Inferior parietal cortex (tissue), 1 donor: ENCODE data around the gene ATP6V0E2.

Experiments used
- DNase-seq: peaks from one replicate; pipeline ENCODE4 v3.0.0-alpha.2; 2016; ENCODE audit errors: extremely low spot score

Gene ATP6V0E2

DNA sequence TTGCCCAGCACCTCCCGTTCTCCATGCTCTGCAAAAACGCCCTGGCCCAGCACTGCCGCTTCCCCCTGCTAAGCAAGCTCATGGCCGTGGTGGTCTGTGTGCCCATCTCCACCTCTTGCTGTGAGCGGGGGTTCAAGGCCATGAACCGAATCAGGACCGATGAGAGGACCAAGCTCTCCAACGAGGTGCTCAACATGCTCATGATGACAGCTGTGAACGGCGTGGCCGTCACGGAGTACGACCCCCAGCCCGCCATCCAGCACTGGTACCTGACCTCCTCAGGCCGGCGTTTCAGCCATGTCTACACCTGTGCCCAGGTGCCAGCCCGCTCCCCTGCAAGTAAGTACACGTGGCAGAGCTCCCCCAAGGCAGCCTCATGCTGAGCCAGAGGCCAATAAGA is 11.6 kb upstream of the ATP6V0E2 start:
- DNase-seq, result no peak

DNA sequence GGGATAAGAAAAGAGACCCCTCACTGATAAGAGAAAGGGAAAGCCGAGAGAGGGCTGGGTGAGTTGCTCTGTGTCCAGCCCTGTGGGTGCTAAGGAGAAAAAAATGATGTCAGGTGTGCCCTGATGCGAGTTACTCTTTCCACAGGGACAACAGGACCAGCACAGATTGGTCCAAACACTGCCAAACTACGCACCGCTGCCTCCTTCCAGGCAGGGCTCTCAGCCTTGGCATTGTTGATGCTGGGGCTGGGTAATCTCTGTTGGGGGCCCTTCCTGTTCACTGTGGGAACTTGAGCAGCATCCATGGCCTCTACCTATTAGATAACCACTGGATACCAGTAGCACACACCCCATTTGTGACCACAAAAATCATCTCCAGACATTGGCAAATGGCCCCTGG is 10.3 kb upstream of the ATP6V0E2 start:
- DNase-seq, result no peak

DNA sequence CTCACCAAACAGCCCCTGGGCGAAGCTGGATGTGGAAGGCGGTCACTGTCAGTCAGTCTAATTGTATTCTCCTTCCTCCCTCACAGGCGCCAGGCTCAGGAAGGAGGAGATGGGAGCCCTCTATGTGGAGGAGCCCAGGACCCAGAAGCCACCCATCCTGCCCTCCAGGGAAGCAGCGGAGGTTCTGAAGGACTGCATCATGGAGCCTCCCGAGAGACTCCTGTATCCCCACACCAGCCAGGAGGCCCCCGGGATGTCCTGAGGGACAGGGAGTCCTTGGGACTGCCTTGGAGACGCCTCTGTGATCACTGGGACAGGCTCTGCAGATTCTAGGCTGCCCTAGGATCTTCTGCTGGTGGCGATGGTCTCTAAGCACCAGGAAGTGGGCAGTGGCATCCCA is 9.7 kb upstream of the ATP6V0E2 start:
- no peak for DNase-seq

DNA sequence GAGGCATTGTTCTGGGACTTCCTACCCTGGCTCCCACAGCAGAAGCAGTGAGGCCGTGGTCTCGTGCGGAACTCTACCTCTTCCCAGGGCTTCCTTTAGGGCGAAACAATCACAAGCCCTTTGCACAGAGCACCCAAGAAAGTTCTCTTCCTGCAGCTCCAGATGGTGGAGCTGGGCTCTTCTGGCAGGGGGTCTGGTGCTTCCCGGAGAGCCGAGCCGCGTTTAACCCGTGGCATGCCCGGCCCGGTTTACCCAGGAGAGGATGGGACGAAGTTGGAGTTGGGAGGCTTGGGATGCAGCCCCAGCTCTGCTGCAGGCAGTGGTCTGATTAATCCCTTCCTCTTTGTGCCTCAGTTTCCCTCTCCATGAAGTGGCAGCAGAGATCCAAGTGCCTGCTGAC is 9.0 kb upstream of the ATP6V0E2 start:
- DNase-seq, result no peak

DNA sequence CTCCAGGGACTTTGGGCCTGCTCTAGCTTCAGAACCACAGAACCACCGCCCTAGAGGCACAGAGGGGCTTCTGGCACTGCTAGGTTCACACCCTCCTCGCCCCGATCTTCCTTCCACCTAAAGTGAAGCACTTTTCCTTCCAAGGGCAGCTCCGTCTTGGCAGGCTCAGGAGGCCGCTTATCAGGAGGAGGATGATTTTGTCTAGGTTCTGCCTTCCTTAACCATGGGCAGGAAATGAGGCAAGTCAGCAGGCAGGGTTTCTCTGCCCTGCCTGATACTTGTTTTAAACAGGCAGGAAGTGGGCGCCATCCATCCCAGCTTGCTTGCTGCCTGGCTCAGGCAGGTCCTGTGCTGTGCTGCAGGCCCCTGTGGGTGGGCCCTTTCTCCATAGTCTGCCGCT is 8.3 kb upstream of the ATP6V0E2 start:
- no peak for DNase-seq

DNA sequence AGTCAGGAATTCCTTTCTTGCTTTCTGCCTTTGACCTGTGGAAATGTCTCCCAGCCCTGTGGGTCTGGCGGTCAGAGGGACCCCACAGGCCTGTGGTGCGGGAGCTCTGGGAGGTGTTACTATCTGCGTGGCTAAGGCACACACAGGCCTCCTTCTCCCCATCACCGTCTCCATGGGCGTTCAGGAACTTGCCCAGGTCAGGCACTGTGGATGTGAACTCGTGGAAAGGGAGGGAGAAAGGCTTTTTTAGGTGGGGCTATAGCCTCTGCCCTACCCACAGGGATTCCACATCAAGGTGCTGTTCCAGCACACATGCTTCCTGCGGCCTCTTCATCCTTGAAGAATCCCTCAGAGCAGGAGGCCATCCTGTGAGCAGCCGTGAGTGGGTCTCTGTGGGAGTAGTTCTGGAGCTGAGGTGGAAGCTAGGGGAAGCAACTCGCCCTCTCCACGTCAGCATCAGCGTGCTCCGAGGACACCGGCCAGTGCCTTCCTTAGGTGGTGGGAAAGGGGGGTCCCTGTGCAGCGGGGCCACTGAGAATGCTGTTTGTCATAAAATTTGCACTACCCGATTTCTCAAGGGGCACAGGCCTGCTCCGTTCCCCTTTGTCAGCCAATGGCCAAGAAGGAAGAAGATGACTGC is 7.5 kb upstream of the ATP6V0E2 start:
- DNase-seq, result no peak

DNA sequence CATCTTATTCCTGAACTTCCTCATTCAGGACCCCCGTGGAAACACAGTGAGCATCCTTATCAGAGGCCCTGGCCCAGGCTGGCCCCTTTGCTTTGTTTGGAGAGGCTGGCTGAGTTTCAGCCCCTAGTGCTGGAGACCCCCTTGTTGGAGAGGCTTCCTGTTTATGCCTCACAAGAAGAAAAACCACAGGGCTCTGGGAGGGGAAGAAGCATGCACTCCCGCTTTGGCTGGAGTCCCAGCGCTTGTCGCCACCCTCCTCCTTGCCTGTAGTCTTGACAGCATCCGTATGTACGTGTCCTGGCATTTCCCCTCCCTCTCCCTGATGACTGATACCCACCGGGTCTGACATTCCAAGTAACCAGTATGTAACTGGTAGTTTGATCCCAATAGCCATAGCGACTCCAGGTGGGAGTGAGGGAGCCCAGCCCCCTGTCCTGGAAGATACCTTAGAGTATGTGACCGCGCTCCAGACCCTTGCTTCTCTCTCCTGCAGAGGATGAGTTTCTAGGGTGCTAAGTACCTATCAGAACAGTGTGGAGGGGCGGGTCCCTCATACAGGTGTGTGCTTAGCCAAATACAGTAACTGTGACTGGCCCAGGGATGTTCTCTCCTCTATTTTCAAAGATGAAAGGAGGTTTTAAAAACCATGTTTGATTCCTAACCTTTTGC is 6.9 kb upstream of the ATP6V0E2 start:
- DNase-seq, result no peak

DNA sequence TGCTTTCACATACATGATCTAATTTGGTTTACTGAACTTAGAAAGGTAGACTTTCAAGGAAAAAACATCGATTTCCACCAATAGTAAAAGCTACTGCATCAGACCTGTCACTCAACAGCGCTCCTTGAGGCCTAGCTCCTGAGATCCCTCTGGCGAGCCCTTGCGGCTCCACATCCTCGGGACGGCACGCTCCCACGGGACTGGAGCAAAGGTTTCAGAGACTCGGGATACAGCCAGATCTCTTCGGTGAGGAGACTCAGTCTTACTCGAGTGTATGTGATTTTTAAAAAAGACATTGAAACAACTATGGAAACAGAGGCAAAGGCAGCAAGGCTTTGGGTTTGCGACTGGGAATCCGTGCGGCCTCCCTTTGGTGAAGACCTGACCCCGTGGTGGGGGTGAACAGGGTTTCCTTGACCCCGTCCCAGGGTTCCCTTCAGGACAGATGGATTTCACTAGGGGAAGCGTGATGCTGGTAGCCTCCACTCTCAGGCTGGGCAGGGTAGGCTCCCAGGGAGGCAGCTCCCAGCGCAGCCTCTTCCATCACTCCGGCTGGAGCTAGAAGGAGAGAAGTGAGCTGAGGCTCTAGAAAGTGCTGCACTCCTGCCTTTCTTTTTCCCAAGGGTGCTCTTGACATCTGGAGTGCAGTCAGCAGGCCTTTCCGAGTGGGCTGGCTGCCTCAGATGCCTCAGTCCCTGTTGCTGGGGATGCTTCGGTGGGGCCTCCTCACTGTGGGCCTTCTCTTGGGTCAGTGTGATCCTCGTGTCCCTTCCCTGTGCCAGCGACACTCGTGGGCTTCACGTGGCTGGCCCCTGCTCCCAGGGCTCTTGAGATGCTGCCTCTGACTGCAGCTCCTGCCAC is 5.8 kb upstream of the ATP6V0E2 start:
- no peak for DNase-seq

DNA sequence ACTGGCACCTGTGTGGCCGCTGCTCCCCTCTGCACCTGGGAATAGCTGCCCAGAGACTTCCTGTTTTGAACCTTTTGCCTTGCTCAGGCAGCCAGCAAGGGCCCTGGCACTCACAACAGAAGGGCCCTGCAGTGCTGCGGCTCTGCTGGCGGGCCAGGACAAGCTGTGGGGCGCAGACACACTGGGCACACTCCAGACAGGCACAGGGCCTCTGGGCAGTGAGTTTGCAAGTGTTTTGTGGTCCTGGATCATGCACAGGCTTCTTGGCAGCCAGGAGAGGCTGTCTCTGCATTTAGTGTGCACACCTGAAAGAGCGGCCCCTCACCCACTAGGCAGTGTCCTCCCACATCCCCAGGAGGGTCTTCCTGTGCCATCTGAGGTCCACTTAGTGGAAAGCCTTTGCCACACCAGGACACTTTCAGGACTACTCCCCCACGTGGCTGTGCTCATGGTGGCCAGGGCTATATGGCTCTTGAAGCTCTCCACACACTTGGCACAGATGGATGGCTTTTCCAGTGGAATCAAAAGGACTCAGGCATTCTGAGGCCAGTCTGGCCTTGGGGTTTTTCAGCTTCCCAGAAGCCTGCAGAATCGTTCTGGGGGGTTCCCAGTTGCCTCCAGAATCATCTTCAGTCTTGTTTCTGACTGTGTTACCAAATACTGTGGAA is 5.0 kb upstream of the ATP6V0E2 start:
- DNase-seq, result no peak

DNA sequence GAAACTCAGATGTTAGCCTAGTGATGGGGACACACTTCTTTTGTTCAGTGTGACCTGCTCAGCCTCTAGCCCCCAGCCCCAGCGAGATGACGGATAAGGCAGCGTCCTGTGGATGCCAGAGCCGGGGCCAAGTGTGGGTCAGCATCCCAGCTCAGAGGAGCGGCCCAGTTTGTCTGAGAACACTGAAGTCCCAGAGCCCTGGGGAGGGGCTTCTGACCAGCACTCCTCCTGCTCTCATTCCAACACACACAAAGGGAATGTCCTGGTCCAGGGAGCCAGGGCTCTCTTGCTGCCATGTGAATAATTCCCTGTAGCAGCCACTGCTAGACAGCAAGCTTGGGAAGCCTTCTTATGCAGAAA is 4.5 kb upstream of the ATP6V0E2 start:
- DNase-seq, result no peak

DNA sequence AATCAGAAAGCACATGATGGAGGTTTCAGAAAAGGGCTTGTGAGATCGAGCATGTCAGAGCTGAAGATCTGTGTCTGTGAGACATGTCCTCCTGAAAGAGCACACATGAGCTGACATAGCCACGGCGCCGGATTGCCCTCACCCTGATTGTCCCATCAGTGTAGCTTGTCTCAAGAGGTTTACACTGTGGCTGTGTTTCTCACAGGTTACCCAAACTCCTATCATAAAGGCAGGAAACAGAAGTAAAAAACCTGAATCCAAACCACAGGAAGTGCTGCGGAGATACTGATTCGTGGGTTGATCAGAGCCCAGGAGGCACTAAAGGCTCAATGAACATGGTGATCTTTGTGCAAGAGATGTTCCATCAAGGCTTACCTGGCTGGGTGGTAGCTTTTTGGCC is 3.9 kb upstream of the ATP6V0E2 start:
- DNase-seq, result no peak

DNA sequence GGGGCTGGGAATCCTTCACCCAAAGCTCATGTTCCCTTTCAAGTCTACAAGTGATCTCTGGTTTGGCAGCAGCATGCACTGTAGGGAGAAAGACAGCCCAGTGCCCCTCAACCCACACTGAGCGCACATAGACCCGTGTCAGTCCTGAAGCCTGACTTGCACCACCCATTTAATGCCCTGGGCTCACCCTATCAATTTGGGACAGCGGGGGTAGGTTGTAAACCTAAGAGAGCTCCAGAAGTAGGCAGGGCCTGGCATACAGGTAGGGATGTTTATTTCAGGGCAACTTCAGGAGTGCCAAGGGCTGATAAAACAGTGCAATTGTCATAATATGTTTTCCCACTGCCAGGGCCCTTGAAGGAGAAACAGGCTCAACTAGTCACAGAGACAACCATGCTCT is 3.5 kb upstream of the ATP6V0E2 start:
- DNase-seq, result no peak

DNA sequence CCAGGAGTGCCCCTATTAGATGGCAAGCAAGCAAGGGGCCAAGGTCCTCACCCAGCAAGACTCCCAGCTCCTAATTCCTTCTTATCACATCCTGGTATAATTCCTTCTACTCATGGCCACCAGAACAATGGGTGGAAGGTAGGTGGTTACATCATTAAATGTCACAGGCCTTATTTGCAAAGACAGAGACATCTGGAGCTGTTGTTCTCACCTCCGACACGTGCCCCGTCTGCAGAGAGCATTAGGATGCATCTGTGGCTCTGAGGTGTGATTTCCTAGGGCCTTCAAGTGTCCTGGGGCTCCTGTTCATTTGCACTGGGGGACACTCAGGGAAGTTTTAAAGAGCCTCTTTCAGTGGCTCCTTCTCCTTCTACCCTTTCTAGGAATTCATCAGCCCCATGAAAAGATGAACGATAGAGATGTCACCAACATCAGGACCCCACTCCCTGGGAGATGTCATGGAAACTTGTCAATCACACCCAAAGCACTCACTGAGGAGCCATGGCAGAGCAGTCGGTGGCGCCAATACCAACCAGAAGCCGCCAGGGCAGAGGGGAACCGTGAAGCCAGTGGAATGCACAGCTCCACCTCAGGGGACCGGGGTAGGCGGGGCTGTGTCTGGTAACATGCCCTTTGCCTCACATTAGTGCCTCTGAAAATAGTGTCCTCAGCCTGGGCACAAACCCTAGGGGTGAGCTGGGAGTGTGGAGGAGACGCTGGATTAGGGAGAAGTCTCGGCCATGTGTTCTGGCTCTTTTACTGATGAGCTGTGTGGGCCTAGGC is 2.9 kb upstream of the ATP6V0E2 start:
- no peak for DNase-seq

DNA sequence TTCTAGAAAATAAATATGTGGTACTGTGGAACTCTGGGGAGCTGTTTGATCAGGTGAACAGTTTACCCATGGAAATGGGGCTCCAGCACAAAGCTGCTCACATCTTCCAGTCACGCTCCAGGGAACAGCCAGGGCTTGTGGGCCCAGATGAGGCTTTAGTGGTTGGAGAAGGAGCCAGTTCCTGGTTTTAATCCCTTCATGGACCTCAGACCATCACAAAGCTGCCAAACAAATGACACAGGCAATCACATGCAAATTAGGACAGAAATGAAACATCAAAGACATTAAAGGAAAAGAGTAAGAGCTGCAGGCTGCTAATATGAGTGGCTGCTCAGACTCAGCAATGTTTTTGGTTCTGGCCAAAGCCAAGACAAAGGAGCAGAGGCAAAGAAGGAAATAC is 2.2 kb upstream of the ATP6V0E2 start:
- no peak for DNase-seq

DNA sequence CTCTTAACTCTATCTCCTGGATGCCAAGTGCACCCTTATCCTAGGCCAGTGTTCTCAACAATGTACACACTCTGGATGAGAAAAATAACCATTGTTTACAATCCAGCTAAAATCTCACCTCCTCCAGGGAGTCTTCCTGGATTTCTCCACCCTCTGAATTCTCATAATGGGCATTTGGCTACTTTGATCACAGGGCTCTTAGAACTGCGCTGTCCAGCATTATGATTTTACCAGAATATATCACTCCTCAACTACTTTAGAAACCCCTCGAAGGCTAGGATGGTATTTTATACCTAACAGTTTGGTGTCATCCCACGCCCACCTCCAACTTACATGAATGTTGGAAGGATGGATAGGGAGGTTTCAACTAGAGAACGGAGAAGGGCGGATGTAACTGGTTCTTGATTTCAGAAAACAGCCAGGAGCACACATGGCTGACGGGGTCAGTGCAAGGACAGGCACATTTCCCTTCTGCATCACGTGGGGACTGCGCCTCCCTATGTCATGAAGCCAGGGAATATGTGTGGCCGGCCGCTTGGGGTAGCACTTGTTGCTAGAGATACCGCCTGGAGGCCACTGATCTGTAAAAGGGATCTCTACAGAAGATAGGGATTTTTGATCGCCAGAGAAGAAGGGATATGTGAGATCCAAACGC is 1.2 kb upstream of the ATP6V0E2 start:
- peak; percentile 76 for DNase-seq

DNA sequence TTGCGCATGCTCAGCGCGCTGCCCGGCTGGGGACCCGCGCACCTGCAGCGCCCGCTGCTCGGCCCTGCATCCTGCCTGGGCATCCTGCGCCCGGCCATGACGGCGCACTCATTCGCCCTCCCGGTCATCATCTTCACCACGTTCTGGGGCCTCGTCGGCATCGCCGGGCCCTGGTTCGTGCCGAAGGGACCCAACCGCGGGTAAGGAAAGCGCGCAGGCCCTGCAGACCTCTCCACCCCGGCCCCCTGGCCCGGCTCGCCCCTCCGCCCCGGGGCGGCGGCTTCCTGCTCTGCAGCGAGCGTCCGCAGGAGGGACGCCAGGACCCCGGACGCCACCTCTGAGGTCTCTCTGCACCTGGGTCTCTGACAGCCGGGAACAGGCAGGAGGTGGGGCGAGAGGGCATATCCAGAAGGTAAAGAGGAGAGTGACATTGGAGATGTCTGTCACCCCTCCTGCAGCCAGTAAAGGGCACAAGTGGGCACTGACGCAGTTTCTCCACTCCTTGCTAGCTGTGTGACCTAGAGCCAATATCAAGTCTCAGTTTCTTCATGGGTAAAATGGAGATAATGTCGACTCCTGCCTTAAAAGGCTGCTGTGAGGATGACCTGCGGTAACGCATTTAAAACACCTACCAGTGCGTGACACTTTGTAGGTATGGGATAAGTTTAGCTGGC is 338 bp downstream of the ATP6V0E2 start:
- DNase-seq, result no peak

DNA sequence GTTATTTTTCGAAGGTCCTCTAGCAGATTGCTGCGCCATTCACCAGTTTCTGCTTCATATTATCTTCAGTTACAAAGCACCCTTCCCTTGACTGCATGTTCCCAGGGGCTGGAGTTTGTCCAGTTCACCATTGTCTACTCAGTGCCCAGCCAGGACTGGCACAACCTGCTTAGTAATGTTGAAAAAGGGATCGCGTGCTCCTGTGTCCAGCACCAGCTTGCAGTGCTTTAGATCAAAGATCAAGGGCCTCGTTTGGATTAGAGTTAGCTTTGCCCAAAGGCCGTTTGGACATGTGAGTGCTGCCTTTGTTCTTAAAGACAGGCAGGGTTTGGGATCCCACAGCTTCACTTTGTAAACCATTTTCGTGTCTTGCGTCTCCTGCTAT is 867 bp downstream of the ATP6V0E2 start:
- no peak for DNase-seq

DNA sequence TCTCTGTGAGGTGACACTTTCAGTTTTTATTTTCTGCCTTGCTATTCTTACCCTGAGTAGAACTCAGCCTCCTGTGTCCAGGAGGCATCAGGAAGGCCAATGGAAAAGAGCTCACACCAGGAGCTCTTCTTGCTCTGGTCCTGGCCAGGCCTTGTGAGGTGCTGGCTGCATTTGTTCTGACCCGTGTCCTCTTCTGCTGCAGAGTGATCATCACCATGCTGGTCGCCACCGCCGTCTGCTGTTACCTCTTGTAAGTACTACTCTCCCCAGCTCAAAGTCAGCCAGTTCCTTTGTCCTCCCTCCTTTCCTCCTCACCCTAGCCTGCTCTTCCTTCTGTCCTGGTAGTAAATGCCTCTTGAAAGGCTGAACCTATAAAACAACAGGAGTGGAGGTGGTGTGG is 1.6 kb downstream of the ATP6V0E2 start:
- DNase-seq, result no peak

DNA sequence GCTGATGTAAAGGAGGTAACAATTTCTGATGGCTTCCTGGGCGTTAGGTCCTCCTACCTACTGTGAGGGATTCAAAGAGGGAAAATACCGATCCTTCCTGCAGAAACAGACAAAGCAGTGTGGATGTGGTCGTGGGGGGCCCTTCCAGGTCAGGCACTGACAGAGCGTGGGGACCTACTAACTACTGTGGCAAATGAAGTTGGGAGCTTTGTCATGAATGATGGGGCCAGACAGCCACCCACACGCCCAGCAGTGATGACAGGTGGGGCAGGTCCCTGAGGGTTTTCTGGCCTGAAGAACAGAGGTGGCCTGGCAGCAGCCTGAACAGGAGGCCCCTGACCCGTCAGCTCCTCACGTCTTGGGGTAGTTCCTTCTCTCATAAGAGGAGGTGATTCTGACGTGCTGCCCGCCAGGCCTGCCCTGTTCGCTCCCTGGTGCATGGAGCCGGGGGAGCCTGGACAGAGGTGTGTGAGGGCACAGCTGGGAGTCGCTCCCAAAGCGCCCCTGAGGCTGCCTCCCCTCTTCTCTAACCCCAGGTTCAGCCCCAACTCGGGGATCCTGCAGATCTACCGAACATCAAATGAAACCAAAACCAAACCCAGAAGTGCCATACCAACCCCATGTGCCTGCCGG is 4.2 kb downstream of the ATP6V0E2 start:
- DNase-seq, result no peak

DNA sequence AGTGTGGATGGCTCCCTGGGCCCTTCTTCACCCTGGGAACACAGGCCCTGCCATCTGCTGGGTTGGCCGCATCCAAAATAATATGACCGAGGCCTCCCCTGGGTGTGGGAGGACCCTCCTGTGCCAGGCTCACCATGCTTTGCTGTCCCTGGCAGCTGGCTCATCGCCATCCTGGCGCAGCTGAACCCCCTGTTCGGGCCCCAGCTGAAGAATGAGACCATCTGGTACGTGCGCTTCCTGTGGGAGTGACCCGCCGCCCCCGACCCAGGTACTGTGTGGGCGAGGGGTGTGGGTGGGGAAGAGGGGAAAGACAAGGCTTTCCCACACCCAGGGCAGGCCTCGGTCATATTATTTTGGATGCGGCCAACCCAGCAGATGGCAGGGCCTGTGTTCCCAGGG is 4.8 kb downstream of the ATP6V0E2 start:
- no peak for DNase-seq
